ENCODE results near the gene RELN.

DNA sequence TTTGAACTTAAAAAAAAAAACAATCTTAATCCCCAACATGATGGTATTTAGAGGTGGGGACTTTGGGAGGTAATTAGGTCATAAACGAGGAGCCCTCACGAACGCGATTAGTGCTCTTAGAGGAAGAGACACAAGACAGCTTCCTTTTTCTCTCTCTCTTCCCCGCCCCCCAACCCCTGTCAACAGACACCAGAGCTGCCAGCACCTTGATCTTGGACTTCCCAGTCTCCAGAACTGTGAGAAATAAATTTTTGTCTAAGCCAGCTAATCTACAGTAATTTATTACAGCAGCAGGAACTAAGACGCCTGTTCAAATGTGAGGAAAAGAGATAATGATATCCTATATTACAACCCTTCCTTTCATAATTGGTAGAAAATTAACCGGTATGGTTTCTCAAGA lies 40.1 kb downstream of the RELN start:
- TF ChIP-seq CTCF (conservative IDR thresholded peaks at IDR 0.05; ENCODE audit: low read depth, low read length) (no peak), EZH2phosphoT487 (IDR thresholded peaks at IDR 0.05; ENCODE audit: borderline replicate concordance, low read length) (no peak)
